Right lobe of liver (tissue), 4 donors: ENCODE results near the gene CERS2.

Experiments
- CTCF ChIP-seq, 4 donors: fragments of 200-600 bp in 3 of 4; fragments of 450-650 bp in 1 of 4; IDR thresholded peaks; one replicate each; pipeline versions ENCODE4 v1.5.1 to v1.8.0; 2016 to 2022; ENCODE audit warnings: antibody characterized with exemption in 4 of 4, mild to moderate bottlenecking in 2 of 4
- POLR2A ChIP-seq: fragments of 450-650 bp; IDR thresholded peaks from one replicate; pipeline ENCODE4 v1.6.1; 2017; ENCODE audit warnings: antibody characterized with exemption, mild to moderate bottlenecking
- donor health status: DM: no; HTN: no; CAD: no.
- donor health status: DM: no; HTN: no; CAD: no.
- donor health status: DM: no; HTN: yes; CAD: no.

GRCh38 chr1:150965605-150966004 lies 9.0 kb downstream of the CERS2 start:
- TF ChIP-seq POLR2A (no peak), CTCF (IDR thresholded peaks at IDR 0.05) (no peak)
